DND-41 (cell line): ENCODE measurements around the gene CPNE6.

Experiments used
- CTCF ChIP-seq: IDR thresholded peaks from 2 replicates; pipeline ENCODE4 v1.5.1; 2012; ENCODE audit warnings: borderline replicate concordance, low read length, moderate library complexity, mild to moderate bottlenecking; ENCODE audit not compliant: poor library complexity, severe bottlenecking; ENCODE audit errors: extremely low read depth
- EZH2 ChIP-seq: IDR thresholded peaks from 3 replicates; pipeline ENCODE4 v1.6.1; 2012; ENCODE audit warnings: borderline replicate concordance, low read depth, mild to moderate bottlenecking, moderate library complexity, low read length, inconsistent platforms; ENCODE audit not compliant: severe bottlenecking

- no peak for TF ChIP-seq CTCF
- no peak for TF ChIP-seq EZH2
Observed at GRCh38 chr14:24057867-24058259, 13.5 kb upstream of the CPNE6 start.
